ENCODE measurements around the gene LANCL1.

The LANCL1 gene

GRCh38 chr2:210387074-210387473 lies 89.5 kb downstream of the LANCL1 start:
- no peak for DNase-seq
